ENCODE measurements around the gene TAF11L2.
"Not testable (repeated sequence)": the region's sequence is repeated elsewhere in the genome, so short reads cannot be mapped to it uniquely, and the experiment has no call there.

The TAF11L2 gene

GRCh38 chr5:17528369-17528768 is 30.3 kb downstream of the TAF11L2 start, which contains the start of gene TAF11L6:
TAF11L6 (plus strand) TSS chr5:17528669.
- not testable (repeated sequence) for DNase-seq
